Memory B cell (primary cell): ENCODE results near the gene ACSF3.
"Not testable (repeated sequence)": the region's sequence is repeated elsewhere in the genome, so short reads cannot be mapped to it uniquely, and the experiment has no call there.

ENCODE experiments used
- ATAC-seq: fragments of 150-1000 bp; cut with Tn5 transposase; 2 replicates; pipeline ENCODE4 v1.10.0; 2021; ENCODE audit warnings: low read depth, mild to moderate bottlenecking, moderate library complexity
- DNase-seq, 2 donors: peaks; one replicate each; pipeline ENCODE4 v3.0.0; 2022; ENCODE audit warnings: low spot score in 2 of 2
- H3K27ac Mint-ChIP-seq: one replicate; pipeline ENCODE4 v1.8.0; 2022; ENCODE audit warnings: mild to moderate bottlenecking, moderate library complexity, mixed read lengths
- H3K27me3 Mint-ChIP-seq: one replicate; pipeline ENCODE4 v1.8.0; 2022; ENCODE audit warnings: mixed read lengths
- H3K36me3 Mint-ChIP-seq: one replicate; pipeline ENCODE4 v1.8.0; 2022; ENCODE audit warnings: mild to moderate bottlenecking, mixed read lengths
- H3K4me1 Mint-ChIP-seq: one replicate; pipeline ENCODE4 v1.8.0; 2022; ENCODE audit warnings: mixed read lengths
- H3K4me3 Mint-ChIP-seq: one replicate; pipeline ENCODE4 v1.8.0; 2022; ENCODE audit warnings: mild to moderate bottlenecking, moderate library complexity, mixed read lengths
- H3K9me3 Mint-ChIP-seq: one replicate; pipeline ENCODE4 v1.8.0; 2022; ENCODE audit warnings: mixed read lengths

The ACSF3 gene

GRCh38 chr16:89175280-89176146, 81.9 kb downstream of the ACSF3 start:
- DNase-seq, result no peak
- peaks cover 6% of the 10 kb centered on the region for H3K27me3 Mint-ChIP-seq

GRCh38 chr16:89176147-89176690, 82.6 kb downstream of the ACSF3 start:
- Mint-ChIP-seq H3K27me3 (peaks cover 2% of the 10 kb centered on the region), H3K36me3 (no peaks in the 10 kb centered on the region), H3K9me3 (no peaks in the 10 kb centered on the region)

More at GRCh38 chr16:89175280-89176146, 81.9 kb downstream of the ACSF3 start:
- no peak for ATAC-seq
- H3K27ac Mint-ChIP-seq, result no peak overlapping the region
- peaks cover 5% of the 10 kb centered on the region for H3K4me1 Mint-ChIP-seq
- H3K9me3 Mint-ChIP-seq, result no peaks in the 10 kb centered on the region
- H3K4me3 Mint-ChIP-seq, result no peak overlapping the region
- H3K36me3 Mint-ChIP-seq, result no peaks in the 10 kb centered on the region

GRCh38 chr16:89176717-89177116, 83.1 kb downstream of the ACSF3 start:
- DNase-seq, result no peak
- H3K4me3 Mint-ChIP-seq, result no peak overlapping the region
- H3K9me3 Mint-ChIP-seq, result no peaks in the 10 kb centered on the region
- H3K27me3 Mint-ChIP-seq, result peaks cover 3% of the 10 kb centered on the region
- H3K27ac Mint-ChIP-seq, result no peak overlapping the region
- H3K4me1 Mint-ChIP-seq, result no peaks in the 10 kb centered on the region
- ATAC-seq, result no peak
- H3K36me3 Mint-ChIP-seq, result no peaks in the 10 kb centered on the region

More at GRCh38 chr16:89176147-89176690, 82.6 kb downstream of the ACSF3 start:
- DNase-seq, result no peak
- no peak for ATAC-seq
- Mint-ChIP-seq H3K4me3 (no peak overlapping the region), H3K27ac (no peak overlapping the region), H3K4me1 (no peaks in the 10 kb centered on the region)

GRCh38 chr16:89177501-89177900, 83.8 kb downstream of the ACSF3 start:
- Mint-ChIP-seq H3K27ac (no peak overlapping the region), H3K4me3 (no peak overlapping the region), H3K27me3 (peaks cover 4% of the 10 kb centered on the region), H3K4me1 (no peaks in the 10 kb centered on the region), H3K36me3 (no peaks in the 10 kb centered on the region), H3K9me3 (no peaks in the 10 kb centered on the region)
- ATAC-seq (no peak), DNase-seq (no peak)

- Mint-ChIP-seq H3K4me3 (no peak overlapping the region), H3K36me3 (no peaks in the 10 kb centered on the region), H3K27me3 (peaks cover 4% of the 10 kb centered on the region), H3K9me3 (no peaks in the 10 kb centered on the region), H3K4me1 (no peaks in the 10 kb centered on the region), H3K27ac (no peak overlapping the region)
- ATAC-seq, result no peak
- no peak for DNase-seq
Observed at GRCh38 chr16:89178453-89179147, 84.9 kb downstream of the ACSF3 start.

- ATAC-seq (no peak), DNase-seq (no peak)
- Mint-ChIP-seq H3K36me3 (no peaks in the 10 kb centered on the region), H3K4me1 (no peaks in the 10 kb centered on the region), H3K27me3 (peaks cover 4% of the 10 kb centered on the region), H3K9me3 (no peaks in the 10 kb centered on the region), H3K4me3 (no peak overlapping the region), H3K27ac (no peak overlapping the region)
Observed at GRCh38 chr16:89179148-89179484, 85.5 kb downstream of the ACSF3 start.

GRCh38 chr16:89179656-89180315, 86.1 kb downstream of the ACSF3 start:
- Mint-ChIP-seq H3K27ac (no peak overlapping the region), H3K4me1 (no peaks in the 10 kb centered on the region), H3K9me3 (no peaks in the 10 kb centered on the region), H3K27me3 (peaks cover 4% of the 10 kb centered on the region), H3K36me3 (no peaks in the 10 kb centered on the region), H3K4me3 (no peak overlapping the region)
- DNase-seq, result no peak
- no peak for ATAC-seq

GRCh38 chr16:89183463-89183862, 89.8 kb downstream of the ACSF3 start:
- Mint-ChIP-seq H3K4me1 (no peaks in the 10 kb centered on the region), H3K27me3 (peaks cover 2% of the 10 kb centered on the region), H3K4me3 (no peak overlapping the region), H3K36me3 (no peaks in the 10 kb centered on the region), H3K9me3 (no peaks in the 10 kb centered on the region), H3K27ac (no peak overlapping the region)
- DNase-seq (no peak), ATAC-seq (no peak)

GRCh38 chr16:89183975-89184676, 90.5 kb downstream of the ACSF3 start:
- no peaks in the 10 kb centered on the region for H3K36me3 Mint-ChIP-seq
- H3K9me3 Mint-ChIP-seq, result no peaks in the 10 kb centered on the region
- DNase-seq (no peak), ATAC-seq (no peak)
- no peak overlapping the region for H3K27ac Mint-ChIP-seq
- no peaks in the 10 kb centered on the region for H3K4me1 Mint-ChIP-seq
- peaks cover 2% of the 10 kb centered on the region for H3K27me3 Mint-ChIP-seq
- no peak overlapping the region for H3K4me3 Mint-ChIP-seq

- Mint-ChIP-seq H3K4me3 (no peak overlapping the region), H3K27me3 (peaks cover 2% of the 10 kb centered on the region), H3K4me1 (no peaks in the 10 kb centered on the region), H3K27ac (no peak overlapping the region), H3K9me3 (no peaks in the 10 kb centered on the region), H3K36me3 (no peaks in the 10 kb centered on the region)
- DNase-seq (no peak), ATAC-seq (no peak)
Observed at GRCh38 chr16:89184677-89184932, 91.0 kb downstream of the ACSF3 start.

- Mint-ChIP-seq H3K4me1 (no peaks in the 10 kb centered on the region), H3K27ac (no peak overlapping the region), H3K27me3 (peaks cover 2% of the 10 kb centered on the region), H3K4me3 (no peak overlapping the region), H3K9me3 (no peaks in the 10 kb centered on the region), H3K36me3 (no peaks in the 10 kb centered on the region)
- ATAC-seq (peak; percentile 65), DNase-seq (no peak)
Observed at GRCh38 chr16:89184933-89185794, 91.5 kb downstream of the ACSF3 start.

GRCh38 chr16:89185887-89186592, 92.4 kb downstream of the ACSF3 start:
- ATAC-seq, H3K36me3 Mint-ChIP-seq, H3K4me1 Mint-ChIP-seq, H3K4me3 Mint-ChIP-seq, DNase-seq, H3K9me3 Mint-ChIP-seq, H3K27me3 Mint-ChIP-seq, H3K27ac Mint-ChIP-seq: not testable (repeated sequence)

- H3K36me3 Mint-ChIP-seq, H3K27me3 Mint-ChIP-seq, ATAC-seq, H3K27ac Mint-ChIP-seq, DNase-seq, H3K4me3 Mint-ChIP-seq, H3K4me1 Mint-ChIP-seq, H3K9me3 Mint-ChIP-seq: not testable (repeated sequence)
Observed at GRCh38 chr16:89186593-89187031, 93.0 kb downstream of the ACSF3 start.
